PC-3 (cell line): Measurements from ENCODE around the gene LRRTM3.

Source experiments
- CTCF ChIP-seq: fragments of 300-600 bp; sonication (generic); conservative IDR thresholded peaks from 2 replicates; pipeline ENCODE4 v1.5.1; 2017; ENCODE audit warnings: antibody characterized with exemption, low read depth, mild to moderate bottlenecking, low read length
- EZH2 ChIP-seq: fragments of 300-600 bp; sonication (generic); IDR thresholded peaks from one replicate; pipeline ENCODE4 v1.6.1; 2017; ENCODE audit warnings: antibody characterized with exemption, mild to moderate bottlenecking, low read length; ENCODE audit not compliant: unreplicated experiment
- EZH2phosphoT487 ChIP-seq: fragments of 300-600 bp; sonication (generic); IDR thresholded peaks from 2 replicates; pipeline ENCODE4 v1.6.1; 2018; ENCODE audit warnings: mild to moderate bottlenecking, antibody characterized with exemption, low read length, borderline replicate concordance

DNA sequence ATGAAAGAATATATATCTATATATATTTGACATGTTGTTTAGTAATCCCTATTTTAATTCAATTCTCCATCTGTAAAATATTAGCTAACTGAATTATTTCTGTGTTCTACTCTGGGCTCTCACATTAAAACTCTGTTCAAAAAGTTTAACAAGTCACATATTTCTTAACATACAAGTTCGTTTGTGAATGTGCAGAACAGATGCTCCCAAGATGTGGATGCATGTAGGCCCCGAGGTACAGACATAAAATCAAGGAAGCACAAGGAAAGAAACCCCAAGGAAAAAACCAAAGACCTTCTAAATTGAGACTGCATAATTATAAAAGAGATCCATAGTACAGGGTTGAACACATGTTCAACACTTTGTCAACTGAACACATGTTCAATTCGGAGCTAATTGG is 175.1 kb downstream of the LRRTM3 start:
- TF ChIP-seq CTCF (no peak), EZH2 (no peak), EZH2phosphoT487 (no peak)
